Measurements from ENCODE around the gene CACNA2D3.
"Not testable (repeated sequence)": the region's sequence is repeated elsewhere in the genome, so short reads cannot be mapped to it uniquely, and the experiment has no call there.

Gene CACNA2D3

GRCh38 chr3:54600441-54601204 is 478.3 kb downstream of the CACNA2D3 start:
- Histone ChIP-seq H3K4me3 (ENCODE audit: low read length) (no peak overlapping the region), H3K9me3 (ENCODE audit: control insufficient read depth, low read depth, low read length) (no peaks in the 10 kb centered on the region), H3K27ac (ENCODE audit: low read length) (no peak overlapping the region), H3K36me3 (ENCODE audit: control insufficient read depth, low read depth, low read length) (no peaks in the 10 kb centered on the region), H3K4me1 (ENCODE audit: control insufficient read depth, low read depth, low read length) (peaks cover 14% of the 10 kb centered on the region), H3K27me3 (ENCODE audit: control insufficient read depth, insufficient read depth, low read length) (no peaks in the 10 kb centered on the region), H3K9ac (ENCODE audit: low read length) (no peak overlapping the region)

GRCh38 chr3:54604495-54604894 is 482.1 kb downstream of the CACNA2D3 start:
- Histone ChIP-seq H3K36me3 (ENCODE audit: control insufficient read depth, low read depth, low read length) (no peaks in the 10 kb centered on the region), H3K9me3 (ENCODE audit: control insufficient read depth, low read depth, low read length) (no peaks in the 10 kb centered on the region), H3K27me3 (ENCODE audit: control insufficient read depth, insufficient read depth, low read length) (no peaks in the 10 kb centered on the region), H3K4me3 (ENCODE audit: low read length) (no peak overlapping the region), H3K9ac (ENCODE audit: low read length) (no peak overlapping the region), H3K4me1 (ENCODE audit: control insufficient read depth, low read depth, low read length) (peaks cover 14% of the 10 kb centered on the region), H3K27ac (ENCODE audit: low read length) (no peak overlapping the region)

- Histone ChIP-seq H3K4me3 (ENCODE audit: low read length) (no peak overlapping the region), H3K36me3 (ENCODE audit: control insufficient read depth, low read depth, low read length) (no peaks in the 10 kb centered on the region), H3K4me1 (ENCODE audit: control insufficient read depth, low read depth, low read length) (no peaks in the 10 kb centered on the region), H3K27ac (ENCODE audit: low read length) (no peak overlapping the region), H3K9me3 (ENCODE audit: control insufficient read depth, low read depth, low read length) (no peaks in the 10 kb centered on the region), H3K27me3 (ENCODE audit: control insufficient read depth, insufficient read depth, low read length) (no peaks in the 10 kb centered on the region), H3K9ac (ENCODE audit: low read length) (no peak overlapping the region)
Measured at GRCh38 chr3:54608041-54608440, 485.7 kb downstream of the CACNA2D3 start.

GRCh38 chr3:54619053-54619452 is 496.7 kb downstream of the CACNA2D3 start:
- Histone ChIP-seq H3K4me1 (ENCODE audit: control insufficient read depth, low read depth, low read length) (no peaks in the 10 kb centered on the region), H3K36me3 (ENCODE audit: control insufficient read depth, low read depth, low read length) (no peaks in the 10 kb centered on the region), H3K4me3 (ENCODE audit: low read length) (no peak overlapping the region), H3K27ac (ENCODE audit: low read length) (no peak overlapping the region), H3K27me3 (ENCODE audit: control insufficient read depth, insufficient read depth, low read length) (no peaks in the 10 kb centered on the region), H3K9ac (ENCODE audit: low read length) (no peak overlapping the region), H3K9me3 (ENCODE audit: control insufficient read depth, low read depth, low read length) (no peaks in the 10 kb centered on the region)

GRCh38 chr3:54619531-54619930 is 497.2 kb downstream of the CACNA2D3 start:
- Histone ChIP-seq H3K4me1 (ENCODE audit: control insufficient read depth, low read depth, low read length) (no peaks in the 10 kb centered on the region), H3K9me3 (ENCODE audit: control insufficient read depth, low read depth, low read length) (no peaks in the 10 kb centered on the region), H3K27me3 (ENCODE audit: control insufficient read depth, insufficient read depth, low read length) (no peaks in the 10 kb centered on the region), H3K27ac (ENCODE audit: low read length) (no peak overlapping the region), H3K9ac (ENCODE audit: low read length) (no peak overlapping the region), H3K4me3 (ENCODE audit: low read length) (no peak overlapping the region), H3K36me3 (ENCODE audit: control insufficient read depth, low read depth, low read length) (no peaks in the 10 kb centered on the region)

- H3K36me3 ChIP-seq (ENCODE audit: control insufficient read depth, low read depth, low read length) = no peaks in the 10 kb centered on the region
- no peak overlapping the region for H3K27ac ChIP-seq (ENCODE audit: low read length)
- H3K4me1 ChIP-seq (ENCODE audit: control insufficient read depth, low read depth, low read length) = no peaks in the 10 kb centered on the region
- H3K9me3 ChIP-seq (ENCODE audit: control insufficient read depth, low read depth, low read length) = no peaks in the 10 kb centered on the region
- no peak overlapping the region for H3K9ac ChIP-seq (ENCODE audit: low read length)
- H3K27me3 ChIP-seq (ENCODE audit: control insufficient read depth, insufficient read depth, low read length) = no peaks in the 10 kb centered on the region
- H3K4me3 ChIP-seq (ENCODE audit: low read length) = no peak overlapping the region
Measured at GRCh38 chr3:54621184-54621583, 498.8 kb downstream of the CACNA2D3 start.

- Histone ChIP-seq H3K9ac (ENCODE audit: low read length) (no peak overlapping the region), H3K36me3 (ENCODE audit: control insufficient read depth, low read depth, low read length) (no peaks in the 10 kb centered on the region), H3K9me3 (ENCODE audit: control insufficient read depth, low read depth, low read length) (no peaks in the 10 kb centered on the region), H3K27ac (ENCODE audit: low read length) (no peak overlapping the region), H3K4me1 (ENCODE audit: control insufficient read depth, low read depth, low read length) (no peaks in the 10 kb centered on the region), H3K4me3 (ENCODE audit: low read length) (no peak overlapping the region), H3K27me3 (ENCODE audit: control insufficient read depth, insufficient read depth, low read length) (no peaks in the 10 kb centered on the region)
Measured at GRCh38 chr3:54622678-54623077, 500.3 kb downstream of the CACNA2D3 start.

GRCh38 chr3:54625805-54626787 is 503.7 kb downstream of the CACNA2D3 start:
- Histone ChIP-seq H3K4me1 (ENCODE audit: control insufficient read depth, low read depth, low read length) (peaks cover 7% of the 10 kb centered on the region), H3K9me3 (ENCODE audit: control insufficient read depth, low read depth, low read length) (no peaks in the 10 kb centered on the region), H3K27ac (ENCODE audit: low read length) (no peak overlapping the region), H3K4me3 (ENCODE audit: low read length) (no peak overlapping the region), H3K36me3 (ENCODE audit: control insufficient read depth, low read depth, low read length) (peaks cover under 1% of the 10 kb centered on the region), H3K27me3 (ENCODE audit: control insufficient read depth, insufficient read depth, low read length) (no peaks in the 10 kb centered on the region), H3K9ac (ENCODE audit: low read length) (no peak overlapping the region)

GRCh38 chr3:54628888-54629441 is 506.6 kb downstream of the CACNA2D3 start:
- H3K27me3 ChIP-seq (ENCODE audit: control insufficient read depth, insufficient read depth, low read length) = no peaks in the 10 kb centered on the region
- no peak overlapping the region for H3K27ac ChIP-seq (ENCODE audit: low read length)
- peaks cover 14% of the 10 kb centered on the region for H3K4me1 ChIP-seq (ENCODE audit: control insufficient read depth, low read depth, low read length)
- H3K9ac ChIP-seq (ENCODE audit: low read length) = no peak overlapping the region
- no peak overlapping the region for H3K4me3 ChIP-seq (ENCODE audit: low read length)
- peaks cover 29% of the 10 kb centered on the region for H3K36me3 ChIP-seq (ENCODE audit: control insufficient read depth, low read depth, low read length)
- H3K9me3 ChIP-seq (ENCODE audit: control insufficient read depth, low read depth, low read length) = no peaks in the 10 kb centered on the region

GRCh38 chr3:54630101-54630623 is 507.8 kb downstream of the CACNA2D3 start:
- Histone ChIP-seq H3K27ac (ENCODE audit: low read length) (peak overlapping the region; percentile 24), H3K9me3 (ENCODE audit: control insufficient read depth, low read depth, low read length) (no peaks in the 10 kb centered on the region), H3K4me1 (ENCODE audit: control insufficient read depth, low read depth, low read length) (peaks cover 14% of the 10 kb centered on the region), H3K9ac (ENCODE audit: low read length) (no peak overlapping the region), H3K4me3 (ENCODE audit: low read length) (no peak overlapping the region), H3K27me3 (ENCODE audit: control insufficient read depth, insufficient read depth, low read length) (no peaks in the 10 kb centered on the region), H3K36me3 (ENCODE audit: control insufficient read depth, low read depth, low read length) (peaks cover 33% of the 10 kb centered on the region)

GRCh38 chr3:54631001-54631400 is 508.6 kb downstream of the CACNA2D3 start:
- not testable (repeated sequence) for H3K9ac ChIP-seq (ENCODE audit: low read length); H3K27me3 ChIP-seq (ENCODE audit: control insufficient read depth, insufficient read depth, low read length); H3K9me3 ChIP-seq (ENCODE audit: control insufficient read depth, low read depth, low read length); H3K27ac ChIP-seq (ENCODE audit: low read length); H3K4me3 ChIP-seq (ENCODE audit: low read length)
- H3K36me3 ChIP-seq (ENCODE audit: control insufficient read depth, low read depth, low read length) = peaks cover 34% of the 10 kb centered on the region
- H3K4me1 ChIP-seq (ENCODE audit: control insufficient read depth, low read depth, low read length) = peaks cover 14% of the 10 kb centered on the region
